IMR-90 (cell line): ENCODE data around the gene MYO7B.

Source experiments
- CEBPB ChIP-seq: IDR thresholded peaks from 2 replicates; pipeline ENCODE4 v1.6.1; 2012; ENCODE audit warnings: low read depth, low read length, improper control_type of control experiment
- FOS ChIP-seq: fragments of 150-350 bp; IDR thresholded peaks from 2 replicates; pipeline ENCODE4 v1.6.1; 2016; ENCODE audit warnings: low read depth, low read length
- MAZ ChIP-seq: IDR thresholded peaks from 2 replicates; pipeline ENCODE4 v1.6.1; 2012; ENCODE audit warnings: low read depth, mild to moderate bottlenecking, low read length, improper control_type of control experiment, moderate library complexity, borderline replicate concordance
- MXI1 ChIP-seq: IDR thresholded peaks from 2 replicates; pipeline ENCODE4 v1.6.1; 2012; ENCODE audit warnings: low read depth, mild to moderate bottlenecking, low read length, moderate library complexity, borderline replicate concordance
- NFE2L2 ChIP-seq: fragments of 150-350 bp; IDR thresholded peaks from 2 replicates; pipeline ENCODE4 v1.6.1; 2016; ENCODE audit warnings: low read depth, mild to moderate bottlenecking, low read length
- POLR2A ChIP-seq: IDR thresholded peaks from 2 replicates; pipeline ENCODE4 v1.6.1; 2012; ENCODE audit warnings: mild to moderate bottlenecking, low read depth, low read length
- RAD21 ChIP-seq: IDR thresholded peaks from 2 replicates; pipeline ENCODE4 v1.6.1; 2012; ENCODE audit warnings: low read length, improper control_type of control experiment
- RFX5 ChIP-seq: IDR thresholded peaks from 2 replicates; pipeline ENCODE4 v1.8.0; 2012; ENCODE audit warnings: low read depth, mild to moderate bottlenecking, low read length, moderate library complexity
- USF2 ChIP-seq: fragments of 150-350 bp; IDR thresholded peaks from 2 replicates; pipeline ENCODE4 v1.6.1; 2017; ENCODE audit warnings: mild to moderate bottlenecking, antibody characterized with exemption, low read length, low read depth
- TF ChIP-seq, protein P1 (sequence below): conservative IDR thresholded peaks from 2 replicates; pipeline ENCODE4 v1.5.1; 2012; ENCODE audit warnings: mild to moderate bottlenecking, low read depth, low read length, improper control_type of control experiment

- TF ChIP-seq POLR2A (no peak), RAD21 (no peak), CEBPB (no peak), MAZ (no peak), USF2 (no peak), FOS (no peak), NFE2L2 (no peak), MXI1 (no peak), RFX5 (no peak)
- TF ChIP-seq, protein P1, sequence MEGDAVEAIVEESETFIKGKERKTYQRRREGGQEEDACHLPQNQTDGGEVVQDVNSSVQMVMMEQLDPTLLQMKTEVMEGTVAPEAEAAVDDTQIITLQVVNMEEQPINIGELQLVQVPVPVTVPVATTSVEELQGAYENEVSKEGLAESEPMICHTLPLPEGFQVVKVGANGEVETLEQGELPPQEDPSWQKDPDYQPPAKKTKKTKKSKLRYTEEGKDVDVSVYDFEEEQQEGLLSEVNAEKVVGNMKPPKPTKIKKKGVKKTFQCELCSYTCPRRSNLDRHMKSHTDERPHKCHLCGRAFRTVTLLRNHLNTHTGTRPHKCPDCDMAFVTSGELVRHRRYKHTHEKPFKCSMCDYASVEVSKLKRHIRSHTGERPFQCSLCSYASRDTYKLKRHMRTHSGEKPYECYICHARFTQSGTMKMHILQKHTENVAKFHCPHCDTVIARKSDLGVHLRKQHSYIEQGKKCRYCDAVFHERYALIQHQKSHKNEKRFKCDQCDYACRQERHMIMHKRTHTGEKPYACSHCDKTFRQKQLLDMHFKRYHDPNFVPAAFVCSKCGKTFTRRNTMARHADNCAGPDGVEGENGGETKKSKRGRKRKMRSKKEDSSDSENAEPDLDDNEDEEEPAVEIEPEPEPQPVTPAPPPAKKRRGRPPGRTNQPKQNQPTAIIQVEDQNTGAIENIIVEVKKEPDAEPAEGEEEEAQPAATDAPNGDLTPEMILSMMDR, result no peak
Measured at GRCh38 chr2:127651971-127652550, 116.6 kb downstream of the MYO7B start.
